ENCODE measurements around the gene MYOM3. TPM values are rescaled to one million over a fixed set of nuclear protein-coding genes. Genes with fewer than 3 reads are reported as not detected.

Gene MYOM3
- total and polyA plus RNA-seq, 2 experiments from 2014 or later = 2.0 to 2.4 TPM

DNA sequence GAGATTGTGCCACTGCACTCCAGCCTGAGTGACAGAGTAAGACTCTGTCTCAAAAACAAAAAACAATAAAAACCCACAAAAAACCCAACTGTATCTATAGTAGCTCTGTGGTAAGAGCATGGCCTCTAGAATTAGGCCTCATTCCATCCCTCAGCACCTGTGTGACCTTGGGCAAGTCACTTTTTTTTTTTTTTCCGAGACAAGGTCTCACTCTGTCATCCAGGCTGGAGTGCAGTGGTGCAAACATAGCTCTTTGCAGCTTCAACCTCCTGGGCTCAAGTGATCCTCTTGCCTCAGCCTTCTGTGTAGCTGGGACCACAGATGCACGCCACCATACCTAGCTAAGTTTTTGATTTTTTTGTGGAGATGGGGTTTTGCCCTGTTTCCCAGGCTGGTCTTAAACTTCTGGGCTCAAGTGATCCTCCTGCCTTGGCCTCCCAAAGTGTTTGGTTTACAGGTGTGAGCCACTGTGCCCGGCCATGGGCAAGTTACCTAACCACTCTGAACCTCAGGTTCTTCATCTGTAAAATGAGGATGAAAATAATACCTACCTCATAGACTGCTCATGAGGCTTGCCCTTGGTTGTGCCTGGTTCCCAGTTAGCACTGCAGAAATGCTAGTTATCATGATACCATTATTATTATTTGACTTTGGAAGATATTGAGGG lies 15.3 kb upstream of the MYOM3 start:
- Histone ChIP-seq H3K4me2 (no peak overlapping the region), H3K4me3 (no peak overlapping the region), H3K9me3 (ENCODE audit: low read depth) (no peaks in the 10 kb centered on the region), H4K20me1 (ENCODE audit: insufficient read depth, poor library complexity, severe bottlenecking) (no peaks in the 10 kb centered on the region), H3K79me2 (no peaks in the 10 kb centered on the region), H2AFZ (no peak overlapping the region), H3K4me1 (ENCODE audit: insufficient read depth) (no peaks in the 10 kb centered on the region), H3K36me3 (replicated peaks; ENCODE audit: insufficient read depth, low read depth) (no peaks in the 10 kb centered on the region), H3K27ac (no peak overlapping the region), H3K9me2 (replicated peaks; ENCODE audit: insufficient read depth) (no peaks in the 10 kb centered on the region), H3K27me3 (no peaks in the 10 kb centered on the region)
- 94% methylated on average over 3 of the region's 3 CpGs for WGBS (ENCODE audit: low lambda C conversion rate, missing lambda C conversion rate)
- no peak for TF ChIP-seq EZH2 (IDR thresholded peaks at IDR 0.05; ENCODE audit: borderline replicate concordance)
- no peak for TF ChIP-seq EZH2phosphoT487 (IDR thresholded peaks at IDR 0.05; ENCODE audit: low read depth, severe bottlenecking, unreplicated experiment)
- no peak for TF ChIP-seq CTCF (IDR thresholded peaks at IDR 0.05; ENCODE audit: poor library complexity)
- DNase-seq (ENCODE audit: low spot score) = no peak

DNA sequence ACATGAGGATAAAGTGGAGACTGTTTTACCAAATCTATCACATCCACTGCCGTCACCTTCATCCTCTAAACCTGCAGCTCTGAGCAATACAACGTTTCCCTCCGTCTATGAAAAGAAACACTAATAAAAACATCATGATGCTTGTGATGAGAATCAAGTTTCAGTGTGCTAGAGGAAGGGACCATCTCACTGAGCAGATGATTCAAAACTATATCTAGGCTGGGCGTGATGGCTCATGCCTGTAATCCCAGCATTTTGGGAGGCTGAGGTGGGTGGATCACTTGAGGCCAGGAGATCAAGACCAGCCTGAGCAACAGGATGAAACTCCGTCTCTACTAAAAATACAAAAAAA lies 14.7 kb upstream of the MYOM3 start:
- DNase-seq (ENCODE audit: low spot score) = no peak
- Histone ChIP-seq H4K20me1 (ENCODE audit: insufficient read depth, poor library complexity, severe bottlenecking) (no peaks in the 10 kb centered on the region), H3K4me3 (no peak overlapping the region), H3K4me1 (ENCODE audit: insufficient read depth) (no peaks in the 10 kb centered on the region), H2AFZ (no peak overlapping the region), H3K36me3 (replicated peaks; ENCODE audit: insufficient read depth, low read depth) (no peaks in the 10 kb centered on the region), H3K9me2 (replicated peaks; ENCODE audit: insufficient read depth) (no peaks in the 10 kb centered on the region), H3K27me3 (no peaks in the 10 kb centered on the region), H3K79me2 (no peaks in the 10 kb centered on the region), H3K9me3 (ENCODE audit: low read depth) (no peaks in the 10 kb centered on the region), H3K4me2 (no peak overlapping the region), H3K27ac (no peak overlapping the region)
- 73% methylated on average over 5 of the region's 5 CpGs for WGBS (ENCODE audit: low lambda C conversion rate, missing lambda C conversion rate)
- no peak for TF ChIP-seq EZH2 (IDR thresholded peaks at IDR 0.05; ENCODE audit: borderline replicate concordance)
- no peak for TF ChIP-seq CTCF (IDR thresholded peaks at IDR 0.05; ENCODE audit: poor library complexity)
- TF ChIP-seq EZH2phosphoT487 (IDR thresholded peaks at IDR 0.05; ENCODE audit: low read depth, severe bottlenecking, unreplicated experiment) = no peak

DNA sequence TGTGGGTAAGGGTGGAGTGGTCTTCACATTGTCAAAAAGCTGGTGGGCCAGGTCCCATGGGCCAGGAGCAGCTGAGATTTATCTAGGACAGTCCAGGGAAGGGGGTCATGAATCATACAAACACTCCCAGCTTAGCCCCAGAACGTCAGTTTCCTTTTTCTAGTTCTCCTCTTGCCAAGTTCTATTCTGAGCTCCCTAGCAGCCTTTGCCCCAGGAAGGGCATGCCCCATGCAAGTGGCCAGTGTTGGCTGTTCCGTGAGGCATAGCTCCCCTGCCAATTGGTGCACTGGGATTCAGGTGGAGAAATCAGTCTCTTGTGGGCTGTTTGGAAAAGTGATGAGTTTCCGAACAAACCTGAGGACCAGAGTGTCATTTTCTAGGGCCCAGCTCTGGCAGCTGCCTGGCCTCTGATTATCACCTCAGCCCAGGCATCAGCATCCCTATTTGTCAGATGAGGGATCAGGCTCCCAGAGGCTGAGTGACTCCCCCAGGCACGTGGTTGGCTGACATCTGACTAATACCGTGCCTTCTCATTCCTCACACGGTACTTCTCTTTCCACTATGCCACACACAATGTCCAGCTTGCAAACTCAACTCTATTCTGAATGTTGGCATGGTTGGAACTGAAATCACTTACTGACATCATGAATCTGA lies 14.2 kb upstream of the MYOM3 start:
- no peaks in the 10 kb centered on the region for H3K9me2 ChIP-seq (replicated peaks; ENCODE audit: insufficient read depth)
- no peaks in the 10 kb centered on the region for H3K4me1 ChIP-seq (ENCODE audit: insufficient read depth)
- H3K36me3 ChIP-seq (replicated peaks; ENCODE audit: insufficient read depth, low read depth) = no peaks in the 10 kb centered on the region
- H2AFZ ChIP-seq = no peak overlapping the region
- WGBS (ENCODE audit: low lambda C conversion rate, missing lambda C conversion rate) = 69% methylated on average over 6 of the region's 6 CpGs
- no peak overlapping the region for H3K4me3 ChIP-seq
- H3K79me2 ChIP-seq = no peaks in the 10 kb centered on the region
- no peak for DNase-seq (ENCODE audit: low spot score)
- no peaks in the 10 kb centered on the region for H3K27me3 ChIP-seq
- no peaks in the 10 kb centered on the region for H4K20me1 ChIP-seq (ENCODE audit: insufficient read depth, poor library complexity, severe bottlenecking)
- no peak overlapping the region for H3K4me2 ChIP-seq
- no peaks in the 10 kb centered on the region for H3K9me3 ChIP-seq (ENCODE audit: low read depth)
- H3K27ac ChIP-seq = no peak overlapping the region
- TF ChIP-seq CTCF (IDR thresholded peaks at IDR 0.05; ENCODE audit: poor library complexity) (no peak), EZH2 (IDR thresholded peaks at IDR 0.05; ENCODE audit: borderline replicate concordance) (no peak), EZH2phosphoT487 (IDR thresholded peaks at IDR 0.05; ENCODE audit: low read depth, severe bottlenecking, unreplicated experiment) (no peak)
